MCF 10A (cell line): ENCODE results near the gene NGB. TPM values are rescaled to one million over a fixed set of nuclear protein-coding genes. Genes with fewer than 3 reads are reported as not detected.
A peak's percentile ranks its signal among the peaks of the same experiment; 100 is the strongest.

Experiments
- BruUV-seq: library from RNA; stranded (reverse); fragments of 400-500 nt; replicated peaks from 2 replicates; lab custom pipeline; 2021; lab: Mats Ljungman, UMichigan
- CTCF ChIA-PET: fragments of 300-600 bp; sonication (Branson Sonifier 250); formaldehyde crosslinking; extraction: SDS; loops from one replicate; lab custom pipeline; 2021; ENCODE audit warnings: antibody characterized with exemption, inconsistent platforms; lab: Yijun Ruan, JAX
- POLR2A ChIA-PET: fragments of 300-600, 350-650 bp; sonication (Branson Sonifier 250); formaldehyde crosslinking; extraction: SDS; loops from one replicate; lab custom pipeline; 2020; ENCODE audit warnings: antibody characterized with exemption, inconsistent platforms; lab: Yijun Ruan, JAX
- DNase-seq: peaks from one replicate; pipeline ENCODE4 v3.0.0-alpha.2; 2018; ENCODE audit not compliant: unreplicated experiment
- H3K27ac Mint-ChIP-seq: one replicate; pipeline ENCODE4 v1.8.0; 2022; ENCODE audit warnings: mild to moderate bottlenecking, low read depth, mixed read lengths; ENCODE audit not compliant: unreplicated experiment
- H3K27me3 Mint-ChIP-seq: one replicate; pipeline ENCODE4 v1.8.0; 2022; ENCODE audit warnings: mixed read lengths; ENCODE audit not compliant: insufficient read depth, unreplicated experiment
- H3K36me3 Mint-ChIP-seq: one replicate; pipeline ENCODE4 v1.8.0; 2022; ENCODE audit warnings: mild to moderate bottlenecking, moderate library complexity, mixed read lengths; ENCODE audit not compliant: insufficient read depth, unreplicated experiment
- H3K4me1 Mint-ChIP-seq: one replicate; pipeline ENCODE4 v1.8.0; 2022; ENCODE audit warnings: mixed read lengths; ENCODE audit not compliant: insufficient read depth, unreplicated experiment
- H3K4me3 Mint-ChIP-seq: one replicate; pipeline ENCODE4 v1.8.0; 2022; ENCODE audit warnings: mild to moderate bottlenecking, moderate library complexity, mixed read lengths; ENCODE audit not compliant: unreplicated experiment
- H3K9me3 Mint-ChIP-seq: one replicate; pipeline ENCODE4 v1.8.0; 2022; ENCODE audit warnings: mixed read lengths; ENCODE audit not compliant: unreplicated experiment
- intact Hi-C: fragments of 100-400 bp; cut with micrococcal nuclease; formaldehyde crosslinking; loops from 2 replicates; pipeline ENCODE4 v1.14.1; 2022
- total RNA-seq: library from RNA; stranded (reverse); gene quantifications from 2 replicates; pipeline ENCODE4 v1.2.3, GENCODE V29; 2022
- TF ChIP-seq, protein P1 (sequence below): fragments of 200-600 bp; IDR thresholded peaks from one replicate; pipeline ENCODE4 v1.8.0; 2022; ENCODE audit warnings: antibody characterized with exemption, mild to moderate bottlenecking; ENCODE audit not compliant: unreplicated experiment

Gene NGB
- total RNA-seq, 1 experiment from 2014 or later: not detected

DNA sequence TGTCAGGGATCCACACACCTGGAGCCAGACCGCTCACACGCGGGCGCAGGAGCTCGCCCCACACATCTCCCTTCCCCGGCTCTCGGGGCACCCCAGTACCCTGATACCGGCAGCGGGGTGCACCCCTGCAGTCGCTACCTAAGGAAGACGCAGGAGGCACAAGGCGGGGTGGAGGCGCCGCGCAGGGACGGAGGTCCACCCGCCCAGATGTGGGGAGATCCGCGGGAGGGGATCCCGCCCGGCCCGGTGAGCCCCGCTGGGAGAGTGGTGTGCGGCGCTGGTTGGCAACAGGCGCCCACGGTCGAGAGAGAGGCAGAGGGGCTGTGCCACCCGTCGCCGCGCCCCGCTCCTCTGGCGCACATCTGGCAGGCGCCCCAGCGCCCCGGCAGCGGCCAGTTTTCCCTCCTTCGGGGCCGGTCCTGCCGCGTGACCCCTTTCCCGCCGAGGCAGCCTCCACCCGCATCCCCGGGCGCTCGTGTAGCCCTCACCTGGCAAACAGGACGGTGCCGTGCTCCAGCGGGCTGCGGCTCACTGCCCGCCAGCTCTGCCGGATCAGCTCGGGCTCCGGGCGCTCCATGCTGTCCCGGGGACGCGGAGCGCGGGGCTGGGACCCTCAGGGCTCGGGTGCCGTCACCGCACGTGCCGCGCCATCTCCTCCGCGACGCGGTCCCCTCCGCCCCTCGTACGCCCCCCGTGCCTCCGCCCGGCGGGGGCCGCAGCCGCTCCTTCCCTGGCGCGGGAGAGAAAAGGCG lies 469 bp downstream of the NGB start:
- Mint-ChIP-seq H3K4me1 (peaks cover 12% of the 10 kb centered on the region), H3K27me3 (peaks cover 11% of the 10 kb centered on the region), H3K27ac (no peak overlapping the region), H3K9me3 (no peaks in the 10 kb centered on the region), H3K4me3 (no peak overlapping the region), H3K36me3 (peaks cover 4% of the 10 kb centered on the region)
- ChIA-PET POLR2A (interaction anchor here (0.6 kb wide), 1 partner anchor 9 kb away, joined by 3 read pairs; no protein-coding TSS in a partner anchor), CTCF (interaction anchor here (0.6 to 1.2 kb wide), 4 partner anchors 12 to 546 kb away, joined by 3 to 5 read pairs (median 3); no protein-coding TSS in a partner anchor)
- BruUV-seq: no TSS peak
- intact Hi-C loops: no loop called here
- TF ChIP-seq, protein P1, sequence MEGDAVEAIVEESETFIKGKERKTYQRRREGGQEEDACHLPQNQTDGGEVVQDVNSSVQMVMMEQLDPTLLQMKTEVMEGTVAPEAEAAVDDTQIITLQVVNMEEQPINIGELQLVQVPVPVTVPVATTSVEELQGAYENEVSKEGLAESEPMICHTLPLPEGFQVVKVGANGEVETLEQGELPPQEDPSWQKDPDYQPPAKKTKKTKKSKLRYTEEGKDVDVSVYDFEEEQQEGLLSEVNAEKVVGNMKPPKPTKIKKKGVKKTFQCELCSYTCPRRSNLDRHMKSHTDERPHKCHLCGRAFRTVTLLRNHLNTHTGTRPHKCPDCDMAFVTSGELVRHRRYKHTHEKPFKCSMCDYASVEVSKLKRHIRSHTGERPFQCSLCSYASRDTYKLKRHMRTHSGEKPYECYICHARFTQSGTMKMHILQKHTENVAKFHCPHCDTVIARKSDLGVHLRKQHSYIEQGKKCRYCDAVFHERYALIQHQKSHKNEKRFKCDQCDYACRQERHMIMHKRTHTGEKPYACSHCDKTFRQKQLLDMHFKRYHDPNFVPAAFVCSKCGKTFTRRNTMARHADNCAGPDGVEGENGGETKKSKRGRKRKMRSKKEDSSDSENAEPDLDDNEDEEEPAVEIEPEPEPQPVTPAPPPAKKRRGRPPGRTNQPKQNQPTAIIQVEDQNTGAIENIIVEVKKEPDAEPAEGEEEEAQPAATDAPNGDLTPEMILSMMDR: no peak
- no peak for DNase-seq

DNA sequence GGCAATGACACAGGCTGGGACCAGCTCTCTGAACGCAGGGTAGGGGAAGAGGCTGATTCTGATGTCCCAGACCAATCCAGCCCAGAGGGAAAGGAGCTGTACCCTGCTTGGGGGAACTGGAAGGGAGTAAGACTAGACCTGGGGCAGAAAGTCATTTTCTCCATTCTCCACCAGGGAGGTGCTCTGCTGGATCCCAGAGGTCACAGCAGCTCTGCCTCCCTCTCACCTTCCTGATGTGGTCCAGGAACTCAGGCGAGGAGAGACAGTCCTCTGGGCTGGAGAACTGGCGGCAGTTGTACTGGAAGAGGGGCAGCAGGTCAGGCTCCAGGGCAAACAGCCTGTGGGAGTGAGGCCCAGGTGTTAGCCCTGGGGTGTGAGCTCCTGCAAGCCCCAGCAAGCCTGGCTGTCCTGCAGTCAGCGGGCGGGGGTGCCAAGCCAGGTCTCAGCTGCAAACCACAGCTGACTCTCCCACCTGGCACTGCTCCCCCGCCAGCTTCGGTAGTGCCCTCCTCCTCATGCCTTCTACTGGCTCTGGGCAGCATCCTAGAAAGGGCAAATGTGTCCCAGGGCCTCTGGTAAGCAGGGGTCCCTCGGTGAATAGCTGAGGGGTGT lies 1.9 kb downstream of the NGB start:
- Mint-ChIP-seq H3K4me3 (no peak overlapping the region), H3K4me1 (peaks cover 12% of the 10 kb centered on the region), H3K36me3 (peaks cover 4% of the 10 kb centered on the region), H3K27ac (no peak overlapping the region), H3K9me3 (no peaks in the 10 kb centered on the region), H3K27me3 (peaks cover 11% of the 10 kb centered on the region)
- DNase-seq: peak; percentile 36
- intact Hi-C loops: no loop called here
- ChIA-PET POLR2A (interaction anchor here (1.0 kb wide), 1 partner anchor 47 kb away, joined by 3 read pairs; no protein-coding TSS in a partner anchor), CTCF (interaction anchor here (0.5 to 2.6 kb wide), 5 partner anchors 43 to 117 kb away, joined by 3 to 14 read pairs (median 4); no protein-coding TSS in a partner anchor)
- BruUV-seq: no TSS peak
- TF ChIP-seq, protein P1: no peak

DNA sequence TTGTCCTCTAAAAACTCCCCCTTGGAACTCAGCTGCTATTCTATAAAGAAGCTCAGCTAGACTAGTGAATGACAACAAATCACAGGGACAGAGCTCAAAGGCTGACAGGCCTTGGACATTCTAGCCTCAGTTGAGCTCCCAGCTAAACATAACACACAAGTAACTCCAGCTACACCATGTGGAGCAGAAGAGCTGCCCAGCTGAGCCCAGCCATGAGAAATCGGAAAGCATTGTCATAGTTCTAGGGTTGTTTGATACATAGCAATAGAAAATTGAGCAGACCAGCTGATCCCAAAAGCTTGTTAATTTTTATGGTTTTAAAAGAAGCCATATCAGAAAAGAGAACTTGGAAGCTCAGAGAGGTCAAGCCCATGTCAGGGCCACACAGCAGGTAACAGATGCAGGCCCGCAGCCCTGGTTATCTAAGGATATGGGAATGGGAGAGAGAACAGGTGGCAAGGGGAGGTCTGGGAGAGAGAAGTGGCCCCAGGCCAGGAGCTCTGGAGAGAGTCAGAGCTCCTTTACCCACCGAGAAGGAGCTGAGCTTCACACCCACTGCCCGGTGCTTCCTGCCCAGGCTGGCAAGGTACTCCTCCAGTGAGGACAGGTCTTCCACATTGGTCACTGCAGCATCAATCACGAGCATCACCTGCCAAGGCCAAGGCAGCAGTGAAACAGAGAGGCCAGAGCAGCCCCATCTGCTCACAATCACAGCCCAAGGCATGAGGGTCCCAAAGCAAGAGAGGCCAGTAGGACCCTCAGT lies 2.9 kb downstream of the NGB start:
- H3K4me3 Mint-ChIP-seq: no peak overlapping the region
- peaks cover 4% of the 10 kb centered on the region for H3K36me3 Mint-ChIP-seq
- BruUV-seq: no TSS peak
- H3K27ac Mint-ChIP-seq: no peak overlapping the region
- ChIA-PET CTCF (interaction anchor here (0.7 to 2.6 kb wide), 7 partner anchors 12 to 117 kb away, joined by 3 to 14 read pairs (median 4); no protein-coding TSS in a partner anchor), POLR2A (interaction anchor here (1.0 kb wide), 1 partner anchor 48 kb away, joined by 3 read pairs; no protein-coding TSS in a partner anchor)
- H3K9me3 Mint-ChIP-seq: no peaks in the 10 kb centered on the region
- no peak for DNase-seq
- intact Hi-C loops: no loop called here
- H3K27me3 Mint-ChIP-seq: peaks cover 11% of the 10 kb centered on the region
- H3K4me1 Mint-ChIP-seq: peaks cover 12% of the 10 kb centered on the region
- TF ChIP-seq, protein P1: no peak
